HL-60/S4 treated with phorbol 12-myristate 13-acetate at 8.2 ng/mL for 4 days and 3 days (cell line): ENCODE measurements around the gene LRRC73.
"Not testable (repeated sequence)": the region's sequence is repeated elsewhere in the genome, so short reads cannot be mapped to it uniquely, and the experiment has no call there.

ENCODE experiments used
- in situ Hi-C: fragments of 300-500 bp; cut with MboI; formaldehyde crosslinking; loops from 2 replicates; pipeline ENCODE4 v1.15.0; 2022; ENCODE audit warnings: low sequenced_read_pairs

Gene LRRC73

GRCh38 chr6:43511824-43512415 lies 1.8 kb upstream of the LRRC73 start:
- in situ Hi-C loops = no loop called here

GRCh38 chr6:43510827-43511163 lies 649 bp upstream of the LRRC73 start:
- in situ Hi-C loops = no loop called here

- in situ Hi-C loops = no loop called here
These were observed 783 bp downstream of the LRRC73 start for GRCh38 chr6:43509142-43509983.

- in situ Hi-C loops = no loop called here
These were observed 1.5 kb downstream of the LRRC73 start for GRCh38 chr6:43508481-43509141.

DNA sequence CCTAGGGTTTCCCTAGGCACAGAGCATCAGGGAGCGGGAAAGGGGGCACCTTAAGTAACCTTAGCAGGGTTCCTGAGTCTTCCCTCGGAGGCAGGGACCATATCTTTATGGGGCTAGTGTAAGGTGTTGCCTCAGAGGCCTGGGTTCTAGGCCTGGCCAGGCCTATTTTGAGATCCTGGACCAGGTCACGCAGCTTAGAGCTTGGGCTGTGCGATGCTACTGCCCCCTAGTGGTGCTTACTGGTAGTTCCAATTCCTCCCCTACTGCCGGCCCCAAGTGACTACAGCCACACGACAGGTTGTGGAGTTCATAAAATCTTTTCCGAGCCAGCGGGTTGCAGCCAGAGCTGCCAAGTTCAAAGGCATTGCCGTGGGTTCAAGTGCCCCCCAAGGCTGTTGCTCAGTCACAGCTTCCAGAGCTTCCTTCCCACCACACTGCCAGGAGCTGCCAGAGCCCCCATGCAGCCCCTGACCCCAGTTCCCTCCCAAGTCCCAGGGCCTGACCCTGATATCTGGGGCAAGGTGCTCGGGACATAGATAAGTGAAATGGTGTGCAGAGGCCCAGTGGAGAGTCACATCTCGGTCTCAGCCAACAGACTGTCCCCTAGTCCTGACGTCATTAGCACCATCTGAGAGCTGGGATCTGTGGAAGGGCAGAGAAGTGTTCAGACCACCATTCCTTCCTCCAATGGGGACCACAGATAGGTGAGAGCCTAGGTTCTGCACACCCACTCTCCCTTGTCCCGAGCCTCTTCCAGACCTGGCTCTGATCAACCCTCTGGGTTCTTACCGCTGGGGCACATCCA lies 3.3 kb downstream of the LRRC73 start:
- in situ Hi-C loops = no loop called here

DNA sequence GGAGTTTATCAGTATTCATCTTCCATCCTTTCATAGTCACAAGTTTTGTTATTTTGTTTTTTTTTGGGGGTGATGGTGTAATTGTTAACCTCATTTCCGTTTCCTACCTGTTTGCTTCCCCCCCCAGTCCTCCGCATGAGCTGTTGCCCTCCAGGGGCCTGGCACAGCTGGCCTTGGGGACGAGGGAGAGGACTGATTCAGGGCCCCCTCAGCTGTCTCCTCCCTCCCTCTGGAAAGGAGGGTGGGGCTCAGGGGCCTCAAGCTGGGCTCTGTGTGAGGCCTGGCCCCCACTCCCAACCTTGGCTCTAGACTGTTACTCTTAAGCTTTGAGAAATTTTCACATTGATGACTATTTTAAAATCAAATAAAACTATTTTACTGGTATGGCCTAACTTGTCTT lies 4.0 kb downstream of the LRRC73 start:
- in situ Hi-C loops = no loop called here

GRCh38 chr6:43505718-43506117 lies 4.4 kb downstream of the LRRC73 start:
- in situ Hi-C loops = no loop called here

DNA sequence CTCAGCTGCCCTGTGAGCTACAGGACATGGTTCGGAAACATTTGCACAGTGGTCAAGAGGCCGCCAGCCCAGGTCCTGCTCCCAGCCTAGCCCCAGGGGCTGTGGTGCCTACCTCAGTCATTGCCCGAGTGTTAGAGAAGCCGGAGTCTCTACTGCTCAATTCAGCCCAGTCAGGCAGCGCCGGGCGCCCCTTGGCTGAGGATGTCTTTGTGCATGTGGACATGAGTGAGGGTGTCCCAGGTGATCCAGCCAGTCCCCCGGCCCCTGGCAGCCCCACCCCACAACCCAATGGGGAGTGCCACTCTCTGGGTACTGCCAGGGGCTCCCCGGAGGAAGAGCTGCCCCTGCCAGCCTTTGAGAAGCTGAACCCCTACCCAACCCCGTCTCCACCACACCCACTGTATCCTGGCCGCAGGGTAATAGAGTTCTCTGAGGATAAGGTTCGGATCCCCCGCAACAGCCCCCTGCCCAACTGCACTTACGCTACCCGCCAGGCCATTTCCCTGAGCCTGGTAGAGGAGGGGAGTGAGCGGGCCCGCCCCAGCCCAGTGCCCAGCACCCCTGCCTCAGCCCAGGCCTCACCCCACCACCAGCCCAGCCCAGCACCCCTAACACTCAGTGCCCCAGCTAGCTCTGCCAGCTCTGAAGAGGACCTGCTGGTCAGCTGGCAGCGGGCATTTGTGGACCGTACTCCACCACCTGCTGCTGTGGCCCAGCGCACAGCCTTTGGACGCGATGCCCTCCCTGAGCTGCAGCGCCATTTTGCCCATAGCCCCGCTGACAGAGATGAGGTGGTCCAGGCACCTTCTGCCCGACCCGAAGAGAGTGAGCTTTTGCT lies 5.2 kb downstream of the LRRC73 start:
- in situ Hi-C loops = no loop called here

DNA sequence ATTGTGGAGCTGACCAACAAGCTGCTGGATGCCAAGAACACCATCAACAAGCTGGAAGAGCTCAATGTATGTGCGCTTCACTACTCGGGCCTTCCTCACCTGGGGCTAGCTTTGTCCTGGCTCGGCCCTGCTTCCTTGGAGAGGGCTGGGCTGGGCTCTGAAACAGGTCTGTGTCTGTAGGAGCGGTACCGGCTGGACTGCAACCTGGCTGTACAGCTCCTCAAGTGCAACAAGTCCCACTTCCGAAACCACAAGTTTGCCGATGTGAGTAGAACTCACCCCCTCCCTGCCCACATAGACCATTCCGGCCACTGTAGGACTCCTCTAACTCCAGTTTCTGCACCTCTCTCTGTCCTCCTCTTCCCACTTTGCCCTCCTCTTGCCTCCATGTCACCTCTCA lies 6.7 kb downstream of the LRRC73 start:
- in situ Hi-C loops = no loop called here

DNA sequence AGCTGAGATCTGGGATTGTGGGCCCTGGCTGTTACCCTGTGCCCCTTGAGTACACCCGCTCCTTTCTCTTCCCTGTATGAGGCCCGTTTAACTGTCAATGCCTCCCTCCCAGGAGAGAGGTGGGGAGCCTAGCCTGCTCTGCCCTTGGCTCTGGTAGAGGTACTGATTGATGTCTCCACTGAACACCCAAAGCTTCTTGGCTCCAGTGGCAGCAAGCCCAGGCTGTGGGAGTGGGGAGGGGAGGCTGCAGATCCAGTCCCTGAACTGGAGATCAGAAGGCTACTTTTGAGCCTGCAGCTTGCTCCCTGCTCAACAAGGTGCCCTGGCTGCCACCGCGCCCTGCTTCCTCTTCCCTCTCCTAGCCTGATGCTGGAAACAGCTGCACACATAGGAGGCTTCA lies 7.5 kb downstream of the LRRC73 start:
- in situ Hi-C loops = no loop called here

- in situ Hi-C loops = no loop called here
These were observed 9.2 kb downstream of the LRRC73 start for GRCh38 chr6:43500921-43501320.

DNA sequence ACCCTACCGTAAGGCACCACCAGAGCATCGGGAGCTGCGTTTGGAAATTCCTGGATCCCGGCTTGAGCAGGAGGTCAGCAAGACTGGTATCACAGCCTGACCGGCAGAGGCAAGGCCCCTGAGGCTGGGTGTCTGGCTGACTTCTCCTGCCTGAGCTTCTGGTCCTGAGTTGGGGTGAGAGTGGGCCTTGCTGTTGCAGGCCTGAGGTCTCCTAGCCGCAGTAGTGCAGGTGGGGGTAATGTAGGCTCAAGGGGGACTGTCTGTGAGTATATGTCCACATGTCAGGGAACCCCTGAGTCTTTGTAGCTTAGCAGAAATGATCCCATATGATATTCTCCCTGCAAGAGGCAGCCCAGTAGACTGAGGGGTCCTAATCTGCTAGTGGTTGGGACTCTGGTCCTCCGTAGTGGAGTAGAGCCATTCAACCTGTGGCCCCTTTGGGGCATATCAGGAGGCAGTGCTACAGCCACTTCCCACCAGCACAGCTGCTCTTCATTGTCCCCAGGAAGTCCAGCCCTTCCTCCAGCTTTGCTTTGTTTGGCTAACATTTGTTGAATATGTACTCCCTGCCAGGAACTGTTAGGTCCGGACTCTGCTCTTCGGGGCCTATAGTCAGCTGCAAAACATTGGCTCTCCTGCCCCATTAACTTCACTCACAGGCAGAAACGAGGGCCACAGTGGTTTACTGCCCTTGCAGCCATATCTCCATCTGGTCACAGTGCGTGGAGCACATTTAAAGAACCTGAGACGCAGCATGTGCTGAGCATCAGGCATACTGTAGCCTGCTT lies 10.9 kb downstream of the LRRC73 start:
- in situ Hi-C loops = no loop called here

- in situ Hi-C loops = not testable (repeated sequence)
These were observed 11.9 kb downstream of the LRRC73 start for GRCh38 chr6:43498291-43498690.

- in situ Hi-C loops = no loop called here
These were observed 12.5 kb downstream of the LRRC73 start for GRCh38 chr6:43497689-43498088.

GRCh38 chr6:43497129-43497396 lies 13.1 kb downstream of the LRRC73 start:
- in situ Hi-C loops = no loop called here

DNA sequence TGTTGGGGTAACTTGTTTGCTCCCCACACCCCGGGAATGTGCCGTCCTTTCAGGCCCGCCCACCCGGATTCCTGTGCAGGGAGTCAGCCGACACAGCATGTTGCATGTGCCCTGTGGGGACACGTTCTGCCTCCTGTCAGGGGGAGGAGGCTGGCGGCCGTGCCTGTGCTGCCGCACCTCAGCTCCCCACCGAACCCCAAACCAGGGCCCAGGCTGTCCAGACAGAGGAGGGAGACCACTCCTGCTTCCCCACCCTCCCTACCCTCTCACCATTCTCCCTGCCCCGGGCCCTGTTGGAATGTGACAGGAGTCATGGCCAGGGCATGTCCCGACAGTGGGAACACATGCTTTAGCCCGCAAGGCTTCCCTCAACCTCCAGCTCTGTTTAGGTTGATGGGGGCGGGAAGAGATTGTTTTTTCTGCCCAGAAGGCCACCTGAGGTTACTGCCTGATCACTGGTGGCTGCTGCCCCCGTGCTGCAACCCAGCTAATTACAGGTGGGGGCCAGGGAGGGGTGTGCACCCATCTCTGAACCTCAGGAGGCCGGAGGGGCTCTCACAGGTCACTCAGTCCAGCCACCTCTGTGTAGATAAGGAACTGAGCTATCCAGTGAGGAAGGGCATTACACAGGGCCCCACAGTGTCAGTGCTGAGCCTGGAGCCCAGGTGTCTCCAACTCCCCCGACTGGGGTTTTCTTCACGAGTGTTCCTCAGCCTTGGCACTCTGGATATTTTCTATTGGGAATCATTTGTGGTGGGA lies 13.6 kb downstream of the LRRC73 start:
- in situ Hi-C loops = no loop called here

DNA sequence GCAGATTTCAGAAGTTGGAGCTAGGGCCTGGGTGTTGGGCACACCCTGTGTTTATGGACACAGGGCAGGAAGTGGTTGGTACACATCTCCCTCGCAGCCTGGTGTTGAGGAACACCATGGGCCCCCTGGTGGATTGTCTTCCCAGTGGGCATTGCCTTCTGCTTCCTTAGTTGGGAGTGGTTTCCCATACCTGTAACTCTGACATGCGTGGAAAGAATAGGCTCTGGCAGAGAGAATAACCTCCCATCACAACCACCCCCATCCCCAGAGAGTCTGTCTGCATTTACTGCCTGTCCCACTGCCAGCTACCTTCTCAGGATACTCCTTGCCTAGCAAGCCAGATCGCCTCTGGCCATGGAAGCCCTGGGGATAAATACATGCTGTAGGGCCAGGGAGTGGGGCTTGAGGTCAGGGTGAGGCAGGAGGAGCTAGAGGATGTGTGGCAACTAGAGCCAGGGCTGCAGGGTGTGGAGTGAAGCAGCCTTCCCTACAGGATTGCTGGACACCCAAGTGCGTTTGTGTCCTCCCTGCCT lies 14.7 kb downstream of the LRRC73 start:
- in situ Hi-C loops = no loop called here

DNA sequence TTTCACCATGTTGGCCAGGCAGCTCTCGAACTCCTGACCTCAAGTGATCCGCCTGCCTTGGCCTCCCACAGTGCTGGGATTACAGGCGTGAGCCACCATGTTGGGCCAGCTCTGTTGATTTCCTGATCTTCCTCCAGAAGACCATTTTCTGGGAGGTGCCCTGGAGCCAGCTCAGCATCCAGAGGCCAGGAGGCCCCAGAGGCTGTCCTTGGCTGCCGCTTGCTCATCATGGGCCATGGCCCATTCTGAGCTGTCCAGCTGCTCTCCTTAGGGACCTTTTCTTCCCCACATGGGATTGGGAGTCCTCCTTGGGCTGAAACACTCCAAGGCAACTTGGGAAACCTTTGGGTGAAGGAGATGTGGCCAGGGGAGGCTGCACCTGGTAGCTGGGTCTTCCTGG lies 15.4 kb downstream of the LRRC73 start:
- in situ Hi-C loops = no loop called here

DNA sequence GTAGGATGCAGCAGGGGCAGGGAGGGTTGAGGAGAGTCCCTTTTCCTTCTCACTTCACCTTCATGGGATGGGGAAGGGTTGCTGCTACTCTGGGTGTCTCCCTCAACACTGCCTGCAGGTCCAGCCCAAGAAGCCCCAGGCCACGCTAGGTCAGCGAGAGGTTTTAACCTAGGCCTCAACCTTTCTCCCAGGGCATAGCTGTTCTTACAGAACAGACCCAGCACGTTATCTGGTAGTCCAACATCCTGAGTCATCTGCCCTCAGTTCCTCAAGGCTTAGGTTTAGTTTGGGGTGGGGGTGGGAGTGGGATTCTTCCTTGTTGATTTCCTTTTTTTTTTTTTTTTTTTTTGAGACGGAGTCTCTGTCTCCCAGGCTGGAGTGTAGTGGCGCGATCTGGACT lies 15.8 kb downstream of the LRRC73 start:
- in situ Hi-C loops = no loop called here
